ENCODE results near the gene MOV10. TPM values are rescaled to one million over a fixed set of nuclear protein-coding genes. Genes with fewer than 3 reads are reported as not detected.
"Not testable (repeated sequence)": the region's sequence is repeated elsewhere in the genome, so short reads cannot be mapped to it uniquely, and the experiment has no call there.

Gene MOV10
- total RNA-seq, 6 donors from 2014 or later = 26.5 to 161 (median 56.0) TPM

- DNase-seq = no peak
- 76 to 81% methylated on average over 4 of the region's 4 CpGs for WGBS, 2 donors
- ATAC-seq (ENCODE audit: low FRiP score in 2 of 2) = no peak
- no peaks in the 10 kb centered on the region for H3K9me3 ChIP-seq
- no peaks in the 10 kb centered on the region for H3K36me3 ChIP-seq
- no peak overlapping the region for H3K4me3 ChIP-seq
- H3K27ac ChIP-seq = peak overlapping the region in 2 of 4 donors; percentile 6 to 20
- H3K27me3 ChIP-seq = no peaks in the 10 kb centered on the region
- TF ChIP-seq EP300 (IDR thresholded peaks at IDR 0.05) (no peak), POLR2A (IDR thresholded peaks at IDR 0.05) (no peak), POLR2AphosphoS5 (IDR thresholded peaks at IDR 0.05) (no peak)
- TF ChIP-seq, protein P1, sequence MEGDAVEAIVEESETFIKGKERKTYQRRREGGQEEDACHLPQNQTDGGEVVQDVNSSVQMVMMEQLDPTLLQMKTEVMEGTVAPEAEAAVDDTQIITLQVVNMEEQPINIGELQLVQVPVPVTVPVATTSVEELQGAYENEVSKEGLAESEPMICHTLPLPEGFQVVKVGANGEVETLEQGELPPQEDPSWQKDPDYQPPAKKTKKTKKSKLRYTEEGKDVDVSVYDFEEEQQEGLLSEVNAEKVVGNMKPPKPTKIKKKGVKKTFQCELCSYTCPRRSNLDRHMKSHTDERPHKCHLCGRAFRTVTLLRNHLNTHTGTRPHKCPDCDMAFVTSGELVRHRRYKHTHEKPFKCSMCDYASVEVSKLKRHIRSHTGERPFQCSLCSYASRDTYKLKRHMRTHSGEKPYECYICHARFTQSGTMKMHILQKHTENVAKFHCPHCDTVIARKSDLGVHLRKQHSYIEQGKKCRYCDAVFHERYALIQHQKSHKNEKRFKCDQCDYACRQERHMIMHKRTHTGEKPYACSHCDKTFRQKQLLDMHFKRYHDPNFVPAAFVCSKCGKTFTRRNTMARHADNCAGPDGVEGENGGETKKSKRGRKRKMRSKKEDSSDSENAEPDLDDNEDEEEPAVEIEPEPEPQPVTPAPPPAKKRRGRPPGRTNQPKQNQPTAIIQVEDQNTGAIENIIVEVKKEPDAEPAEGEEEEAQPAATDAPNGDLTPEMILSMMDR (IDR thresholded peaks at IDR 0.05) = no peak
- peaks cover 23 to 51% (median 41%) of the 10 kb centered on the region in 4 donors for H3K4me1 ChIP-seq
These were observed 37.0 kb upstream of the MOV10 start for GRCh38 chr1:112637254-112638109.

DNA sequence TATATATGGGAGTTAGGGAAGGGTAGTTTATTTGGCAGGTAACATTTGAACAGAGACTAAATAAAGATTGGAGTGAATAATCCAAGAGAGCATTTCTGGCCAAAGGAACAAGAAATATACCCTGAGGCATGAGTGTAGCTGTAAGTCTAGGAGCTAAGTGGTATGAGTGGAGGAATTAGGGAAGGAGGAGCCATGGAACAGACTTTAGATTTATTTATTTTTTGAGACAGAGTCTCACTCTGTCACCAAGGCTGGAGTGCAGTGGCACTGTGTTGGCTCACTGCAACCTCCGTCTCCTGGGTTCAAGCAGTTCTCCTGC, 36.4 kb upstream of the MOV10 start:
- DNase-seq (no peak), ATAC-seq (ENCODE audit: low FRiP score in 2 of 2) (no peak)
- Histone ChIP-seq H3K27ac (peak overlapping the region in 1 of 4 donors; percentile 10), H3K9me3 (no peaks in the 10 kb centered on the region), H3K27me3 (no peaks in the 10 kb centered on the region), H3K4me1 (peaks cover 22 to 51% (median 38%) of the 10 kb centered on the region in 4 donors), H3K36me3 (no peaks in the 10 kb centered on the region), H3K4me3 (no peak overlapping the region)
- 91 to 94% methylated on average over 1 of the region's 1 CpG for WGBS, 2 donors
- TF ChIP-seq POLR2A (IDR thresholded peaks at IDR 0.05) (no peak), EP300 (IDR thresholded peaks at IDR 0.05) (no peak), POLR2AphosphoS5 (IDR thresholded peaks at IDR 0.05) (no peak)
- TF ChIP-seq, protein P1 (IDR thresholded peaks at IDR 0.05) = no peak

DNA sequence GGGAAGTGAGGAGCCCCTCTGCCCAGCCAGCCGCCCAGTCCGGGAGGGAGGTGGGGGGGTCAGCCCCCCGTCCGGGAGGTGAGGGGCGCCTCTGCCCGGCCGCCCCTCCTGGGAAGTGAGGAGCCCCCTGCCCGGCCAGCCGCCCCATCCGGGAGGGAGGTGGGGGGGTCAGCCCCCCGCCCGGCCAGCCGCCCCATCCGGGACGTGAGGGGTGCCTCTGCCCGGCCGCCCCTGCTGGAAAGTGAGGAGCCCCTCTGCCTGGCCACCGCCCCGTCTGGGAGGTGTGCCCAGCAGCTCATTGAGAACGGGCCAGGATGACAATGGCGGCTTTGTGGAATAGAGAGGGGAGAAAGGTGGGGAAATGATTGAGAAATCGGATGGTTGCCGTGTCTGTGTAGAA, 34.0 kb upstream of the MOV10 start:
- peak in 1 of 2 donors; percentile 68 for DNase-seq
- H3K9me3 ChIP-seq; H3K27ac ChIP-seq; H3K27me3 ChIP-seq; ATAC-seq (ENCODE audit: low FRiP score in 2 of 2); H3K36me3 ChIP-seq; H3K4me3 ChIP-seq: not testable (repeated sequence)
- H3K4me1 ChIP-seq = peaks cover 6 to 37% (median 24%) of the 10 kb centered on the region in 4 donors
- 79 to 90% methylated on average over 6 to 8 of the region's 23 CpGs for WGBS, 2 donors

- Histone ChIP-seq H3K36me3 (peaks cover 0 to 11% (median 0%) of the 10 kb centered on the region in 4 donors), H3K9me3 (no peaks in the 10 kb centered on the region), H3K4me1 (peaks cover 0 to 13% (median 7%) of the 10 kb centered on the region in 4 donors), H3K4me3 (no peak overlapping the region), H3K27me3 (no peaks in the 10 kb centered on the region), H3K27ac (no peak overlapping the region)
- ATAC-seq (ENCODE audit: low FRiP score in 2 of 2) = no peak
- TF ChIP-seq POLR2A (IDR thresholded peaks at IDR 0.05) (no peak), POLR2AphosphoS5 (IDR thresholded peaks at IDR 0.05) (no peak), EP300 (IDR thresholded peaks at IDR 0.05) (no peak)
- TF ChIP-seq, protein P1 (IDR thresholded peaks at IDR 0.05) = no peak
- 81 to 85% methylated on average over 2 of the region's 2 CpGs for WGBS, 2 donors
- no peak for DNase-seq
These were observed 31.4 kb upstream of the MOV10 start for GRCh38 chr1:112643080-112643479.

DNA sequence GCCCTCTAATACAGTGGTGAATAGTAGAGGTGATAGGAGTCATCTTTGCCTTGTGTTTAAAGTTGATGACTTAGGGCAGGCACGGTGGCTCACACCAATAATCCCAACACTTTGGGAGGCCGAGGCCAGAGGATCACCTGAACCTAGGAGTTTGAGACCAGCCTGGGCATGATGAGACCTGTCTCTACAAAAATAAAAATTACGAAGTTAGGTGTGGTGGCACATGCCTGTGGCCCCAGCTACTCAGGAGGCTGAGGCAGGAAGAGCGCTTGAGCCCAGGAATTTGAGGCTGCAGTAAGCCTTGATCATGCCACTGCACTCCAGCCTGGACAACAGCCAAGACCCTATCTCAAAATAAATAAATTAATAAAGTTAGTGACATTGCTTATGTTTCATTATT, 28.2 kb upstream of the MOV10 start:
- ATAC-seq (ENCODE audit: low FRiP score in 2 of 2) (no peak), DNase-seq (no peak)
- TF ChIP-seq POLR2AphosphoS5 (IDR thresholded peaks at IDR 0.05) (no peak), EP300 (IDR thresholded peaks at IDR 0.05) (no peak), POLR2A (IDR thresholded peaks at IDR 0.05) (no peak)
- TF ChIP-seq, protein P1 (IDR thresholded peaks at IDR 0.05) = no peak
- no peaks in the 10 kb centered on the region for H3K9me3 ChIP-seq
- no peak overlapping the region for H3K27ac ChIP-seq
- peaks cover 0 to 42% (median 15%) of the 10 kb centered on the region in 4 donors for H3K36me3 ChIP-seq
- no peaks in the 10 kb centered on the region for H3K27me3 ChIP-seq
- peaks cover 0 to 7% (median 5%) of the 10 kb centered on the region in 4 donors for H3K4me1 ChIP-seq
- no peak overlapping the region for H3K4me3 ChIP-seq
- WGBS, 2 donors = 92 to 94% methylated on average over 4 of the region's 4 CpGs
